K562 (cell line): ENCODE measurements around the gene PCDH9. TPM values are rescaled to one million over a fixed set of nuclear protein-coding genes. Genes with fewer than 3 reads are reported as not detected.

Source experiments
- ATAC-seq: fragments of 200-7000 bp; cut with Tn5 transposase; 3 replicates; pipeline ENCODE4 v1.9.1; 2020; ENCODE audit warnings: moderate library complexity
- BruUV-seq: library from RNA; stranded (reverse); fragments of 400-500 nt; replicated peaks from 2 replicates; lab custom pipeline; 2021; lab: Mats Ljungman, UMichigan
- CTCF ChIA-PET: fragments of 300-600 bp; formaldehyde crosslinking; extraction: SDS; loops from one replicate; lab custom pipeline; 2021; ENCODE audit warnings: low intra/inter-chr PET ratio; lab: Yijun Ruan, JAX
- POLR2A ChIA-PET: fragments of 300-600, 350-650 bp; sonication (Branson Sonifier 250); formaldehyde crosslinking; extraction: SDS; loops from one replicate; lab custom pipeline; 2021; ENCODE audit warnings: antibody characterized with exemption, inconsistent platforms; lab: Yijun Ruan, JAX
- DNase-seq, 4 experiments: peaks; one replicate each; pipeline versions ENCODE4 v3.0.0 to v3.0.0-alpha.2; 2011 to 2018; ENCODE audit warnings: low spot score in 3 of 4, mixed read lengths in 3 of 4; ENCODE audit errors: extremely low read depth in 1 of 4
- FAIRE-seq: peaks from 2 replicates; lab custom pipeline; 2011; peaks lifted over from hg19 to GRCh38; lab: Jason Lieb, UNC
- H2AFZ ChIP-seq: 2 replicates; pipeline ENCODE4 v1.6.0; 2011; ENCODE audit warnings: low read depth, low read length, control low read depth, inconsistent platforms
- H3K27ac ChIP-seq: fragments of 200-600 bp; 3 replicates; pipeline ENCODE4 v1.8.0; 2011; ENCODE audit warnings: low read depth, mild to moderate bottlenecking, control low read depth, inconsistent platforms, low read length, moderate library complexity, mixed read lengths; ENCODE audit errors: extremely low read depth
- H3K27me3 ChIP-seq, 2 experiments: fragments of 300-600 bp in 1 of 2; 2 replicates in 1 of 2; 3 replicates in 1 of 2; pipeline versions ENCODE4 v1.6.0 to v1.8.0; 2011; ENCODE audit warnings: inconsistent platforms in 2 of 2, low read length in 2 of 2, mild to moderate bottlenecking in 1 of 2, mixed read lengths in 1 of 2, moderate library complexity in 1 of 2; ENCODE audit not compliant: control insufficient read depth in 2 of 2, insufficient read depth in 2 of 2
- H3K36me3 ChIP-seq: fragments of 300-600 bp; 3 replicates; pipeline ENCODE4 v1.8.0; 2011; ENCODE audit warnings: mild to moderate bottlenecking, low read length, inconsistent platforms; ENCODE audit not compliant: control insufficient read depth, insufficient read depth
- H3K4me1 ChIP-seq, 2 experiments: fragments of 200-600 bp in 1 of 2; replicated peaks in 1 of 2; 2 replicates in 1 of 2; 3 replicates in 1 of 2; pipeline versions ENCODE4 v1.5.1 to v1.8.0; 2011; ENCODE audit warnings: inconsistent platforms in 2 of 2, low read length in 2 of 2, mild to moderate bottlenecking in 1 of 2, mixed read lengths in 1 of 2, moderate library complexity in 1 of 2; ENCODE audit not compliant: control insufficient read depth in 2 of 2, insufficient read depth in 2 of 2
- H3K4me2 ChIP-seq: 2 replicates; pipeline ENCODE4 v1.6.1; 2011; ENCODE audit warnings: low read length, control low read depth, inconsistent platforms, mixed read lengths; ENCODE audit not compliant: insufficient read depth
- H3K4me3 ChIP-seq: fragments of 200-600 bp; sonication (generic), shearing (Covaris generic); 2 replicates; pipeline ENCODE4 v1.5.1; 2016; ENCODE audit warnings: control low read depth, inconsistent platforms
- H3K79me2 ChIP-seq: fragments of 200-600 bp; 3 replicates; pipeline ENCODE4 v1.8.0; 2011; ENCODE audit warnings: low read length, inconsistent platforms; ENCODE audit not compliant: control insufficient read depth, insufficient read depth
- H3K9ac ChIP-seq, 2 experiments: 2 replicates each; pipeline versions ENCODE4 v1.6.0 to v1.6.1; 2011; ENCODE audit warnings: low read depth in 2 of 2, low read length in 2 of 2, control low read depth in 1 of 2, inconsistent platforms in 1 of 2, mild to moderate bottlenecking in 1 of 2, mixed read lengths in 1 of 2; ENCODE audit not compliant: insufficient read depth in 1 of 2
- H3K9me1 ChIP-seq: one replicate; pipeline ENCODE4 v1.6.0; 2011; ENCODE audit warnings: inconsistent platforms, mild to moderate bottlenecking, low read length, moderate library complexity; ENCODE audit not compliant: control insufficient read depth, insufficient read depth
- H3K9me3 ChIP-seq: replicated peaks from 2 replicates; pipeline ENCODE4 v1.5.1; 2011; ENCODE audit warnings: low read depth, low read length, inconsistent platforms; ENCODE audit not compliant: control insufficient read depth, insufficient read depth
- H4K20me1 ChIP-seq: replicated peaks from 2 replicates; pipeline ENCODE4 v1.6.1; 2011; ENCODE audit warnings: low read length, inconsistent platforms, mixed read lengths; ENCODE audit not compliant: control insufficient read depth, insufficient read depth
- CEBPZ ChIP-seq: fragments of 150-350 bp; IDR thresholded peaks from 2 replicates; pipeline ENCODE4 v1.6.1; 2014; ENCODE audit warnings: low read depth, mild to moderate bottlenecking, low read length, borderline replicate concordance
- DPF2 ChIP-seq: fragments of 450-650 bp; IDR thresholded peaks from 2 replicates; pipeline ENCODE4 v1.6.1; 2016
- ELF4 ChIP-seq: fragments of 450-650 bp; formaldehyde crosslinking; IDR thresholded peaks from 2 replicates; pipeline ENCODE4 v1.4.0; 2022; ENCODE audit warnings: missing genetic modification characterization
- IFI16 ChIP-seq: fragments of 250-450 bp; sonication (Bioruptor Pico); IDR thresholded peaks from 2 replicates; pipeline ENCODE4 v2.1.2; 2022; ENCODE audit warnings: mild to moderate bottlenecking, inconsistent platforms
- KLF6 ChIP-seq: fragments of 250-450 bp; sonication (Bioruptor Pico); IDR thresholded peaks from 2 replicates; pipeline ENCODE4 v1.4.0; 2020; ENCODE audit warnings: mild to moderate bottlenecking, moderate library complexity, borderline replicate concordance
- LCOR ChIP-seq: sonication (generic); formaldehyde crosslinking; IDR thresholded peaks from 2 replicates; pipeline ENCODE4 v1.8.0; 2022; ENCODE audit warnings: mild to moderate bottlenecking, missing genetic modification reagents
- NFE2 ChIP-seq: IDR thresholded peaks from 2 replicates; pipeline ENCODE4 v1.6.1; 2014; ENCODE audit warnings: antibody characterized with exemption, low read depth
- PCBP2 ChIP-seq: fragments of 200-400 bp; formaldehyde crosslinking; IDR thresholded peaks from 2 replicates; pipeline ENCODE4 v1.6.1; 2018; ENCODE audit warnings: low read length, low read depth, mild to moderate bottlenecking, moderate library complexity; ENCODE audit not compliant: poor library complexity, severe bottlenecking
- SOX6 ChIP-seq: fragments of 450-650 bp; IDR thresholded peaks from 2 replicates; pipeline ENCODE4 v1.6.1; 2014; ENCODE audit warnings: mild to moderate bottlenecking
- XRCC3 ChIP-seq: fragments of 450-650 bp; IDR thresholded peaks from 2 replicates; pipeline ENCODE4 v1.6.1; 2017; ENCODE audit warnings: mild to moderate bottlenecking, moderate library complexity
- ZNF224 ChIP-seq: sonication (generic); formaldehyde crosslinking; IDR thresholded peaks from 2 replicates; pipeline ENCODE4 v1.8.0; 2022; ENCODE audit warnings: mild to moderate bottlenecking, missing genetic modification reagents
- ZNF717 ChIP-seq: fragments of 250-450 bp; sonication (Bioruptor Pico); IDR thresholded peaks from 2 replicates; pipeline ENCODE4 v1.5.0; 2021
- ZNF766 ChIP-seq: fragments of 200-800 bp; sonication (Bioruptor generic); conservative IDR thresholded peaks from 2 replicates; pipeline ENCODE4 v1.6.1; 2016; ENCODE audit warnings: missing genetic modification characterization, missing compliant biosample characterization
- WGBS: fragments of 100-300 bp; shearing (Covaris generic); methylation state at CpG from one replicate; pipeline ENCODE4 v1.1.6; 2016; ENCODE audit warnings: low coverage, mixed read lengths; ENCODE audit not compliant: insufficient coverage; ENCODE audit errors: missing lambda C conversion rate; 5-methylcytosine and 5-hydroxymethylcytosine counted together
- in situ Hi-C: fragments of 300-500 bp; cut with MboI; formaldehyde crosslinking; loops from 4 replicates; pipeline ENCODE4 v1.15.0; 2018; ENCODE audit warnings: inconsistent platforms, mixed read lengths
- intact Hi-C: fragments of 100-400 bp; cut with micrococcal nuclease; formaldehyde crosslinking; loops from 2 replicates; pipeline ENCODE4 v1.14.2; 2022
- polyA plus RNA-seq, 8 experiments: library from polyadenylated mRNA; depleted of rRNA in 4 of 8; stranded (reverse) in 5 of 8; unstranded in 3 of 8; fragments of >200 nt; fragmentation: Nextera tagmentation in 2 of 8; fragmentation: Illumina TruSeq in 1 of 8; extraction: Ambion mirVana in 2 of 8; extraction: Trizol in 1 of 8; gene quantifications; 2 replicates each; pipeline versions ENCODE4 v1.2.1 to v1.2.3, GENCODE V29; 2011 to 2014; ENCODE audit warnings: inconsistent platforms in 1 of 8, missing spikeins in 1 of 8
- total RNA-seq, 7 experiments: library from RNA; depleted of rRNA in 6 of 7; stranded (reverse); fragments of >200 nt in 6 of 7; fragmentation: Illumina TruSeq in 2 of 7; extraction: Trizol in 2 of 7; gene quantifications; 2 replicates each; pipeline versions ENCODE4 v1.2.1 to v1.2.3, GENCODE V29; 2011 to 2021; ENCODE audit warnings: low replicate concordance in 1 of 7
- TF ChIP-seq, protein P1 (sequence below), 2 experiments: fragments of 450-650 bp in 1 of 2; sonication (generic) in 1 of 2; formaldehyde crosslinking in 1 of 2; IDR thresholded peaks in 1 of 2; conservative IDR thresholded peaks in 1 of 2; 2 replicates each; pipeline versions ENCODE4 v1.6.1 to v1.8.1; 2016 to 2023; ENCODE audit warnings: mild to moderate bottlenecking in 2 of 2, moderate library complexity in 2 of 2, inconsistent platforms in 1 of 2, missing genetic modification reagents in 1 of 2
- TF ChIP-seq, protein P2 (sequence below): fragments of 450-650 bp; formaldehyde crosslinking; IDR thresholded peaks from 2 replicates; pipeline ENCODE4 v1.4.0; 2022; ENCODE audit warnings: mild to moderate bottlenecking, moderate library complexity
- TF ChIP-seq, protein P3 (sequence below): sonication (generic); formaldehyde crosslinking; IDR thresholded peaks from 2 replicates; pipeline ENCODE4 v1.8.0; 2022; ENCODE audit warnings: missing genetic modification reagents, mild to moderate bottlenecking, borderline replicate concordance

Gene PCDH9
- total and polyA plus RNA-seq, 9 of the 15 experiments (the other 6 are each of a cell fraction or from before 2014, with no cell fraction given) = 1.1 to 6.7 (median 4.9) TPM

GRCh38 chr13:66344805-66345517 is 885.2 kb downstream of the PCDH9 start:
- Histone ChIP-seq H3K4me1 (no peaks in the 10 kb centered on the region; a peak in 1 of 5 replicates), H3K36me3 (no peaks in the 10 kb centered on the region), H3K27me3 (no peaks in the 10 kb centered on the region), H3K9ac (no peak overlapping the region), H3K4me2 (no peak overlapping the region), H3K9me1 (no peaks in the 10 kb centered on the region), H3K27ac (no peak overlapping the region), H3K4me3 (no peak overlapping the region), H2AFZ (no peak overlapping the region), H4K20me1 (no peaks in the 10 kb centered on the region), H3K79me2 (no peaks in the 10 kb centered on the region), H3K9me3 (no peaks in the 10 kb centered on the region)
- DNase-seq (no peak), ATAC-seq (no peak), FAIRE-seq (no peak)
- intact Hi-C loops = no loop called here
- ChIA-PET CTCF (no interaction called here), POLR2A (no interaction called here)
- no TSS peak for BruUV-seq
- in situ Hi-C loops = no loop called here
- WGBS = 7% methylated on average over 3 of the region's 4 CpGs
- no peak for TF ChIP-seq XRCC3
- no peak for TF ChIP-seq ELF4 (CRISPR knock-in tag)
- TF ChIP-seq CEBPZ = no peak
- TF ChIP-seq ZNF717 (CRISPR knock-in tag) = no peak
- no peak for TF ChIP-seq NFE2
- TF ChIP-seq, protein P1, sequence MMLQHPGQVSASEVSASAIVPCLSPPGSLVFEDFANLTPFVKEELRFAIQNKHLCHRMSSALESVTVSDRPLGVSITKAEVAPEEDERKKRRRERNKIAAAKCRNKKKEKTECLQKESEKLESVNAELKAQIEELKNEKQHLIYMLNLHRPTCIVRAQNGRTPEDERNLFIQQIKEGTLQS (IDR thresholded peaks at IDR 0.05) = no peak
- TF ChIP-seq, protein P1 (CRISPR knock-in tag; conservative IDR thresholded peaks at IDR 0.05) = no peak
- TF ChIP-seq, protein P2, sequence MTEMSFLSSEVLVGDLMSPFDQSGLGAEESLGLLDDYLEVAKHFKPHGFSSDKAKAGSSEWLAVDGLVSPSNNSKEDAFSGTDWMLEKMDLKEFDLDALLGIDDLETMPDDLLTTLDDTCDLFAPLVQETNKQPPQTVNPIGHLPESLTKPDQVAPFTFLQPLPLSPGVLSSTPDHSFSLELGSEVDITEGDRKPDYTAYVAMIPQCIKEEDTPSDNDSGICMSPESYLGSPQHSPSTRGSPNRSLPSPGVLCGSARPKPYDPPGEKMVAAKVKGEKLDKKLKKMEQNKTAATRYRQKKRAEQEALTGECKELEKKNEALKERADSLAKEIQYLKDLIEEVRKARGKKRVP (CRISPR knock-in tag) = no peak
- TF ChIP-seq ZNF766 (CRISPR knock-in tag) = no peak
- TF ChIP-seq ZNF224 (CRISPR knock-in tag) = no peak
- TF ChIP-seq, protein P3, sequence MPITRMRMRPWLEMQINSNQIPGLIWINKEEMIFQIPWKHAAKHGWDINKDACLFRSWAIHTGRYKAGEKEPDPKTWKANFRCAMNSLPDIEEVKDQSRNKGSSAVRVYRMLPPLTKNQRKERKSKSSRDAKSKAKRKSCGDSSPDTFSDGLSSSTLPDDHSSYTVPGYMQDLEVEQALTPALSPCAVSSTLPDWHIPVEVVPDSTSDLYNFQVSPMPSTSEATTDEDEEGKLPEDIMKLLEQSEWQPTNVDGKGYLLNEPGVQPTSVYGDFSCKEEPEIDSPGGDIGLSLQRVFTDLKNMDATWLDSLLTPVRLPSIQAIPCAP = no peak
- no peak for TF ChIP-seq SOX6
- no peak for TF ChIP-seq LCOR (CRISPR knock-in tag)
- no peak for TF ChIP-seq KLF6 (CRISPR knock-in tag)
- no peak for TF ChIP-seq PCBP2
- TF ChIP-seq DPF2 = no peak
- no peak for TF ChIP-seq IFI16 (CRISPR knock-in tag)
